ENCODE results near the gene CA9. TPM values are rescaled to one million over a fixed set of nuclear protein-coding genes. Genes with fewer than 3 reads are reported as not detected.

The CA9 gene
- total and polyA plus RNA-seq, 9 of the 15 experiments (the other 6 are each of a cell fraction or from before 2014, with no cell fraction given), result 0.15 to 10.6 (median 0.60) TPM; not detected in 4

- TF ChIP-seq, protein P1, sequence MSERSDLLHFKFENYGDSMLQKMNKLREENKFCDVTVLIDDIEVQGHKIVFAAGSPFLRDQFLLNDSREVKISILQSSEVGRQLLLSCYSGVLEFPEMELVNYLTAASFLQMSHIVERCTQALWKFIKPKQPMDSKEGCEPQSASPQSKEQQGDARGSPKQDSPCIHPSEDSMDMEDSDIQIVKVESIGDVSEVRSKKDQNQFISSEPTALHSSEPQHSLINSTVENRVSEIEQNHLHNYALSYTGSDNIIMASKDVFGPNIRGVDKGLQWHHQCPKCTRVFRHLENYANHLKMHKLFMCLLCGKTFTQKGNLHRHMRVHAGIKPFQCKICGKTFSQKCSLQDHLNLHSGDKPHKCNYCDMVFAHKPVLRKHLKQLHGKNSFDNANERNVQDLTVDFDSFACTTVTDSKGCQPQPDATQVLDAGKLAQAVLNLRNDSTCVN (CRISPR knock-in tag; IDR thresholded peaks at IDR 0.05), result no peak
- TF ChIP-seq PHF20 (IDR thresholded peaks at IDR 0.05; ENCODE audit: partially characterized antibody), result no peak
- TF ChIP-seq, protein P2, sequence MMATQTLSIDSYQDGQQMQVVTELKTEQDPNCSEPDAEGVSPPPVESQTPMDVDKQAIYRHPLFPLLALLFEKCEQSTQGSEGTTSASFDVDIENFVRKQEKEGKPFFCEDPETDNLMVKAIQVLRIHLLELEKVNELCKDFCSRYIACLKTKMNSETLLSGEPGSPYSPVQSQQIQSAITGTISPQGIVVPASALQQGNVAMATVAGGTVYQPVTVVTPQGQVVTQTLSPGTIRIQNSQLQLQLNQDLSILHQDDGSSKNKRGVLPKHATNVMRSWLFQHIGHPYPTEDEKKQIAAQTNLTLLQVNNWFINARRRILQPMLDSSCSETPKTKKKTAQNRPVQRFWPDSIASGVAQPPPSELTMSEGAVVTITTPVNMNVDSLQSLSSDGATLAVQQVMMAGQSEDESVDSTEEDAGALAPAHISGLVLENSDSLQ (IDR thresholded peaks at IDR 0.05), result no peak
- no peak for TF ChIP-seq ZNF668 (CRISPR knock-in tag; IDR thresholded peaks at IDR 0.05)
- no peak for TF ChIP-seq KDM4B (IDR thresholded peaks at IDR 0.05; ENCODE audit: borderline replicate concordance in 2 of 2, low read depth in 1 of 2)
Measured at GRCh38 chr9:35682051-35682450, 8.3 kb downstream of the CA9 start (continued).

- H3K36me3 ChIP-seq (ENCODE audit: control insufficient read depth, insufficient read depth, low read length), result peaks cover 7% of the 10 kb centered on the region; the same call in 2 of the 3 replicates
- 90% methylated on average over 2 of the region's 10 CpGs for WGBS (ENCODE audit: insufficient coverage, low coverage, missing lambda C conversion rate)
- in situ Hi-C loops (cut with MboI), result no loop called here
Measured at GRCh38 chr9:35682520-35683315, 9.0 kb downstream of the CA9 start.

More at GRCh38 chr9:35682520-35683315, 9.0 kb downstream of the CA9 start:
- no peak overlapping the region for H3K4me3 ChIP-seq
- H3K9me3 ChIP-seq (replicated peaks; ENCODE audit: control insufficient read depth, insufficient read depth, low read depth, low read length), result no peaks in the 10 kb centered on the region
- H3K79me2 ChIP-seq (ENCODE audit: control insufficient read depth, insufficient read depth, low read length), result no peaks in the 10 kb centered on the region
- DNase-seq (ENCODE audit: extremely low read depth in 1 of 4, low spot score in 3 of 4), result no peak
- no peak overlapping the region for H3K27ac ChIP-seq (ENCODE audit: extremely low read depth, low read depth, low read length)
- H3K27me3 ChIP-seq (ENCODE audit: control insufficient read depth in 2 of 2, insufficient read depth in 2 of 2, low read length in 2 of 2), result no peaks in the 10 kb centered on the region
- ATAC-seq, result no peak
- H2AFZ ChIP-seq (ENCODE audit: low read depth, low read length), result no peak overlapping the region
- ChIA-PET POLR2A (interaction anchor here (1.6 kb wide), 1 partner anchor 19 kb away, joined by 4 read pairs; no protein-coding TSS in a partner anchor), CTCF (ENCODE audit: low intra/inter-chr PET ratio) (no interaction called here)
- intact Hi-C loops (cut with micrococcal nuclease), result no loop called here
- peaks cover 0 to 4% of the 10 kb centered on the region in 2 experiments; a peak in 3 of 5 replicates for H3K4me1 ChIP-seq (replicated peaks in 1 of 2; ENCODE audit: control insufficient read depth in 2 of 2, insufficient read depth in 2 of 2, low read length in 2 of 2)
- TF ChIP-seq GATAD2A (IDR thresholded peaks at IDR 0.05) (no peak), E2F1 (CRISPR knock-in tag; IDR thresholded peaks at IDR 0.05) (no peak), CGGBP1 (CRISPR knock-in tag; IDR thresholded peaks at IDR 0.05) (no peak), CBFA2T3 (IDR thresholded peaks at IDR 0.05) (no peak), ZNF785 (CRISPR knock-in tag; IDR thresholded peaks at IDR 0.05) (no peak), ZNF511 (CRISPR knock-in tag; IDR thresholded peaks at IDR 0.05) (no peak)
- TF ChIP-seq, protein P3, sequence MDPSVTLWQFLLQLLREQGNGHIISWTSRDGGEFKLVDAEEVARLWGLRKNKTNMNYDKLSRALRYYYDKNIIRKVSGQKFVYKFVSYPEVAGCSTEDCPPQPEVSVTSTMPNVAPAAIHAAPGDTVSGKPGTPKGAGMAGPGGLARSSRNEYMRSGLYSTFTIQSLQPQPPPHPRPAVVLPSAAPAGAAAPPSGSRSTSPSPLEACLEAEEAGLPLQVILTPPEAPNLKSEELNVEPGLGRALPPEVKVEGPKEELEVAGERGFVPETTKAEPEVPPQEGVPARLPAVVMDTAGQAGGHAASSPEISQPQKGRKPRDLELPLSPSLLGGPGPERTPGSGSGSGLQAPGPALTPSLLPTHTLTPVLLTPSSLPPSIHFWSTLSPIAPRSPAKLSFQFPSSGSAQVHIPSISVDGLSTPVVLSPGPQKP (CRISPR knock-in tag; IDR thresholded peaks at IDR 0.05), result no peak
- FAIRE-seq, result no peak
- H3K4me2 ChIP-seq (ENCODE audit: insufficient read depth, low read length), result no peak overlapping the region
- no peaks in the 10 kb centered on the region for H3K9me1 ChIP-seq (ENCODE audit: control insufficient read depth, insufficient read depth, low read length)
- no peaks in the 10 kb centered on the region for H4K20me1 ChIP-seq (replicated peaks; ENCODE audit: control insufficient read depth, insufficient read depth, low read length)
- H3K9ac ChIP-seq (ENCODE audit: insufficient read depth in 1 of 2, low read depth in 2 of 2, low read length in 2 of 2), result no peak overlapping the region
- no TSS peak for BruUV-seq (replicated peaks)

Measured in K562 (cell line).